Tibial nerve (tissue), 4 donors: ENCODE data around the gene NIPBL.

Experiments
- EP300 ChIP-seq, 2 donors: sonication (generic); formaldehyde crosslinking; IDR thresholded peaks; one replicate each; pipeline ENCODE4 v1.6.1; 2017; ENCODE audit warnings: antibody characterized with exemption in 2 of 2, mild to moderate bottlenecking in 1 of 2
- POLR2A ChIP-seq, 2 donors: fragments of 450-650 bp; IDR thresholded peaks; one replicate each; pipeline ENCODE4 v1.6.1; 2017; ENCODE audit warnings: antibody characterized with exemption in 2 of 2, mild to moderate bottlenecking in 2 of 2, moderate library complexity in 2 of 2
- TF ChIP-seq, protein P1 (sequence below), 5 experiments: fragments of 200-600 bp in 3 of 5; fragments of 450-650 bp in 2 of 5; sonication (generic) in 3 of 5; IDR thresholded peaks; one replicate each; pipeline ENCODE4 v1.5.1; 2016 to 2019; ENCODE audit warnings: antibody characterized with exemption in 5 of 5, mild to moderate bottlenecking in 3 of 5, moderate library complexity in 2 of 5

DNA sequence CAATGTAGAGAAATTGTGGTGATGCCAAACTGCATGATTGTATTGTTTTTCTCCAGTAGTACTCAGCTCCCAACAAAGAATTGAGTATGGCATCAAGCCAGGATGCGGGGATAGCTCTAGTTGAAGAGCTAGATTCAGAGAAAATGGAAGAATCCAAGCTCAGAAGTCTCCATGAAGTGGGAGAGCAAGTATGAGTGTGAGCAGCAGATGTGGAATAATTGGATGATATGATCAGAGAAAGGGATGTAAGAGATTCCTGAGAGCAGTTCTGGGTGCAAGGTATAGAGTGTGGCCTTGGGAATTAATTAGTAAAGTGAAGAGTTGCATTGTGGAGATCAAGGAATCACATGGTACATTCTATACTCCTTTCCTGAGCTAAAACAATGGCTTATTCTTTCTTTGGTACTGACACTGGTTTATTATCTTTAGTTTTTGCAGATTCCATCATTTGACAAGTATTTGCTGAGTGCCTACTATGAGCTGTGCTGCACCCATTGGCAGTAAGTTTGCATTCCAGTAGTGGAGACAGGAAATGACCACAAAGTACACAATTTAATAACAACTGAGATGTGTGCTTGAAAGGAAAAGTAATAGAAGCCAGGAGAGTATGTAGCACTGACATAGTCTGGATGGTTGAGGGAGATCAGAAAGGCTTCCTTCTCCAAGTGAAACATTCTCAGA is 195.5 kb downstream of the NIPBL start:
- TF ChIP-seq, protein P1, sequence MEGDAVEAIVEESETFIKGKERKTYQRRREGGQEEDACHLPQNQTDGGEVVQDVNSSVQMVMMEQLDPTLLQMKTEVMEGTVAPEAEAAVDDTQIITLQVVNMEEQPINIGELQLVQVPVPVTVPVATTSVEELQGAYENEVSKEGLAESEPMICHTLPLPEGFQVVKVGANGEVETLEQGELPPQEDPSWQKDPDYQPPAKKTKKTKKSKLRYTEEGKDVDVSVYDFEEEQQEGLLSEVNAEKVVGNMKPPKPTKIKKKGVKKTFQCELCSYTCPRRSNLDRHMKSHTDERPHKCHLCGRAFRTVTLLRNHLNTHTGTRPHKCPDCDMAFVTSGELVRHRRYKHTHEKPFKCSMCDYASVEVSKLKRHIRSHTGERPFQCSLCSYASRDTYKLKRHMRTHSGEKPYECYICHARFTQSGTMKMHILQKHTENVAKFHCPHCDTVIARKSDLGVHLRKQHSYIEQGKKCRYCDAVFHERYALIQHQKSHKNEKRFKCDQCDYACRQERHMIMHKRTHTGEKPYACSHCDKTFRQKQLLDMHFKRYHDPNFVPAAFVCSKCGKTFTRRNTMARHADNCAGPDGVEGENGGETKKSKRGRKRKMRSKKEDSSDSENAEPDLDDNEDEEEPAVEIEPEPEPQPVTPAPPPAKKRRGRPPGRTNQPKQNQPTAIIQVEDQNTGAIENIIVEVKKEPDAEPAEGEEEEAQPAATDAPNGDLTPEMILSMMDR (IDR thresholded peaks at IDR 0.05), result no peak
- TF ChIP-seq POLR2A (IDR thresholded peaks at IDR 0.05) (no peak), EP300 (IDR thresholded peaks at IDR 0.05) (no peak)
